Hindlimb muscle (tissue), 1 donor: ENCODE results near the gene DMXL2. TPM values are rescaled to one million over a fixed set of nuclear protein-coding genes. Genes with fewer than 3 reads are reported as not detected.
"Not testable (repeated sequence)": the region's sequence is repeated elsewhere in the genome, so short reads cannot be mapped to it uniquely, and the experiment has no call there.

ENCODE experiments used
- DNase-seq: peaks from one replicate; pipeline ENCODE4 v3.0.0-alpha.2; 2013
- polyA plus RNA-seq: library from polyadenylated mRNA; unstranded; fragments of 120-200 nt; gene quantifications from one replicate; pipeline ENCODE4 v1.2.1, GENCODE V29; 2013; ENCODE audit not compliant: insufficient read length

The DMXL2 gene, protein sequence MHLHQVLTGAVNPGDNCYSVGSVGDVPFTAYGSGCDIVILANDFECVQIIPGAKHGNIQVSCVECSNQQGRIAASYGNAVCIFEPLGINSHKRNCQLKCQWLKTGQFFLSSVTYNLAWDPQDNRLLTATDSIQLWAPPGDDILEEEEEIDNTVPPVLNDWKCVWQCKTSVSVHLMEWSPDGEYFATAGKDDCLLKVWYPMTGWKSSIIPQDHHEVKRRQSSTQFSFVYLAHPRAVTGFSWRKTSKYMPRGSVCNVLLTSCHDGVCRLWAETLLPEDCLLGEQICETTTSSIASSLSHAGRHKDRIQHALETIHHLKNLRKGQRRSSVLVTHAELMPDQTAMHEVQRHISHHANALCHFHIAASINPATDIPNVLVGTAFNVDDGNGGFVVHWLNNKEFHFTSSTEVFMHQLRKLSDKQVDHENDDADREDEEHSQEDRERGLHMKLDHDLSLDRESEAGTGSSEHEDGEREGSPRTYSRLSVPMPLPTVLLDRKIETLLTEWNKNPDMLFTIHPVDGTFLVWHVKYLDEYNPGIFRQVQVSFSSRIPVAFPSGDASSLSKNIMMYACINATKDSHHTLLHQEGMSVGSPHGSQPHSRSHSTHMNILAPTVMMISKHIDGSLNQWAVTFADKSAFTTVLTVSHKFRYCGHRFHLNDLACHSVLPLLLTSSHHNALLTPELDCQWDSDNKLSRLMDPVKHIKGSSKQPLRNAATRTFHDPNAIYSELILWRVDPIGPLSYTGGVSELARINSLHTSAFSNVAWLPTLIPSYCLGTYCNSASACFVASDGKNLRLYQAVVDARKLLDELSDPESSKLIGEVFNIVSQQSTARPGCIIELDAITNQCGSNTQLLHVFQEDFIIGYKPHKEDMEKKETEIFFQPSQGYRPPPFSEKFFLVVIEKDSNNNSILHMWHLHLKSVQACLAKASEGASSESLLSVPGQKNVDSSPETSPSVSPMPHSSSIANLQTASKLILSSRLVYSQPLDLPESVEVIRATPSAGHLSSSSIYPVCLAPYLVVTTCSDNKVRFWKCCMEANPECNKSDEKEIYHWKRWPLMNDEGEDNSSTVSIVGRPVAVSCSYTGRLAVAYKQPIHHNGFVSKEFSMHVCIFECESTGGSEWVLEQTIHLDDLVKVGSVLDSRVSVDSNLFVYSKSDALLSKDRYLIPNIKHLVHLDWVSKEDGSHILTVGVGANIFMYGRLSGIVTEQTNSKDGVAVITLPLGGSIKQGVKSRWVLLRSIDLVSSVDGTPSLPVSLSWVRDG (N-terminal part only)
- polyA plus RNA-seq, result 24.0 TPM

DNA sequence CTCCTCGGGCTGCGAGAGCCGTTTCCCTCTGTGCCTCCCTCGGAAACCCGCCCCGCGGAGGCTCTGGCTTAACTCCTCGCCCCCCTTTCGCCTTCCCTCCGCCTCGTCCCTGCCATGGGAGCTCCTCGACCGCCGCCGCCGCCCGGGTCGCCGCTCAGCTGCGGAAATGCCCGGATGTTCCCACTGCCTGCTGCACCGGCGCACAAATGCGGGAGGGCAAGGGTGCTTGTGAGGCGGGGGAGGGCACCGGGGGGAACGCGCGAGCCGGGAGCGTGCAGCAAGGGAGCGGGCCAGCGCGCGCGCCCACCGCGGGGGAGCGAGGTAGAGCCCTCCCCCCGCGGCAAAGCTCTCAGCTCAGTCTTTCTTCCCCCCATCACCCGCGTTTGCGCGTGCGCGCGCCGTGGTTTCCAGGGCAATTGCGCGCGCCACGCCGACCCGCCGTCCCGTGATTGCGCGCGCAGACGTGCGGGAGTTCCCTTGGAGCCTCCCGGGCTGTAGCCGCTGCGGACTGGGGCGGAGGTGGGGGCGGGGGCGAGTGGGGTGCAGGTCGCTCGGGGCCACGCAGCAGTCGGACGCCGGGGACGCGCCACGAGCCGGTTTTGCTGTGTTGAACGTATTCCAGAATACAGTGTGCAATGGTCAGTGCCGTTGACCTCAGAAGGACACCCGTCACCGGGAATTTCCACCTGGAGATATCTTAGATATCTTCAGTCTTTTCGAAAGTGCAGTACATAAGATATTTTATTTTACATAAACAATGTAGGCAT, at the start of gene DMXL2:
Gene DMXL2 (minus strand): TSS at position 168 of the 767 bp plus-strand sequence. CDS start 226 bp downstream, outside the sequence.
- peak; percentile 90 for DNase-seq

DNA sequence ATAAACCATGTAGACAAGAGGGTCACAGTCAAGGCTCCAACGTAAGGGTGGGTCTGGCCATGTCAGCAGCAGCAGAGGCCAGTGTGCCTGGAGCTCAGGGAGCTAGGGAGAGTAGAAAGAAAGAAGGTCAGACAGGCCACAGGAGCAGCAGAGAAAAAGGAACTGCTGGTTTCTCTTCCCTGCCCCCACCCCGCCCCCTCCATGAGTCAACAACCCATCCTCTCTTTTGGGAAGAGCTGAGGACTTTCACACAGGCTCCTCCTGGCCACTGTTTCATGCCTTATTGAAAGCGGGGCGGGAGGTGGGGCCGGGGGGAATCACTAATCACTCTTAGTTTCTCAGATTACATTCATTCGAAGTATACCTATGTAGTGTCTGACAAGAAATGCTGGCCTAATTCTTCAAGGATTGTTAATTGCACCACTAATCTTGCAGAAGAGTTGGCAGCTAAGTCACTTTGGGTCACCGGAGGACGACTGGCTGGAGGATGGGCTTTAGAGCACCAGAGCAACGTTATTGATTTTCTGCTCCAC, 49.6 kb upstream of the DMXL2 start:
- DNase-seq, result no peak

GRCh38 chr15:51669381-51669780, 46.8 kb upstream of the DMXL2 start:
- DNase-seq, result no peak

GRCh38 chr15:51668446-51668845, 45.9 kb upstream of the DMXL2 start:
- no peak for DNase-seq

DNA sequence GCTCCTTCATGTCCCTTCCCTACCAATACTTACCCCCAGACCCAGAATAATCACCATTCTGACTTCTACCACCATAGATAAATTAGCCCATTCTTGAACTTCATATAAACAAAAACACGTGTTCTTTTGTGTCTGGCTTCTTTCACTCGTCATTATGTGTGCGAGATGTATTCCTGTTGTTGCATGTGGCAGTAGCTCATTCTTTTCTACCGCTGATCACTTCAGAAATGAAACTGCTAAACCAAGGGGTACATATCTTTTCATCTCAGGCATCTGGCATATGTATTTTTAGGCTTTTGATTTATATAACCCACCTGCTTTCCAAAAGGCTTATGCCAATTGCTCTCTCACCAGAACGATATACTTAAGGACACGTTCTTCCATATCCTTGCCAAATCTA, 44.9 kb upstream of the DMXL2 start:
- DNase-seq, result no peak

DNA sequence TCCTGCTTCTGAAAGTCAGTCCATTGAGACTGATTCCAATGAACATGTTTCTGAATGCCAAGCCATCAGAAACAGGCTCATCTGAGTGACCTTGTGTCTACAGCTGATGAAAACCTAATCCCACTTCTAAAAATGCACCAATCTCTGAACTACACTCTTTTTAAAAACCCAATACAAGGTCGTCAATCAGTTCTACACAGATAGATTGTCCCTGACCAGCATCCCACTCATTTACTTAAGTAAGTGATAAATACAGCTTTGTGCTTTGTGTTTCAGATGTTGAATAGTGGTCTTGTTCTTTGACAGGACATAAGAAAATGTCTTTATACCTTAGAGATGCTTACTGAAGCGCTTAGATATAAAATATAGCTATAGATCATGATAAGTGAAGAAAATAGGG, 38.5 kb upstream of the DMXL2 start:
- DNase-seq, result no peak

DNA sequence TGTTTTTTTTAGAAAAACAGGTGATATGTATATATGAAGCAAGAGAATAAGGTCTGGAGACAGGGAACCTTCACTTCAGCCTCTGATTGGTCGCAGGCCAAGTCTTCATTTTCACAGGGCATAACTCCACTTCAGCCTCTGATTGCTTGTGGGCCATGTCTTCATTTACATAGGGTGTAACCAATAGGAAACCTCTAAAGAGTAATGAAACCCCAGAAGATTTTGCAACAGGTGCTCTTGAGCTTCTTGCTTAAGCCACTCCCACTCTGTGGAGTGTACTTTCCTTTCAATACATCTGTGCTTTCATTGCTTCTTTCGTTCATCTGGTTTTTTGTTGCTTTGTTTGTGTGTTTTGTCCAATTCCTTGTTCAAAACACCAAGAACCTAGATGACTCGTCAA, 36.1 kb upstream of the DMXL2 start:
- DNase-seq, result no peak

GRCh38 chr15:51655401-51656057, 33.0 kb upstream of the DMXL2 start:
- not testable (repeated sequence) for DNase-seq

GRCh38 chr15:51652084-51652668, 29.6 kb upstream of the DMXL2 start:
- DNase-seq, result no peak

DNA sequence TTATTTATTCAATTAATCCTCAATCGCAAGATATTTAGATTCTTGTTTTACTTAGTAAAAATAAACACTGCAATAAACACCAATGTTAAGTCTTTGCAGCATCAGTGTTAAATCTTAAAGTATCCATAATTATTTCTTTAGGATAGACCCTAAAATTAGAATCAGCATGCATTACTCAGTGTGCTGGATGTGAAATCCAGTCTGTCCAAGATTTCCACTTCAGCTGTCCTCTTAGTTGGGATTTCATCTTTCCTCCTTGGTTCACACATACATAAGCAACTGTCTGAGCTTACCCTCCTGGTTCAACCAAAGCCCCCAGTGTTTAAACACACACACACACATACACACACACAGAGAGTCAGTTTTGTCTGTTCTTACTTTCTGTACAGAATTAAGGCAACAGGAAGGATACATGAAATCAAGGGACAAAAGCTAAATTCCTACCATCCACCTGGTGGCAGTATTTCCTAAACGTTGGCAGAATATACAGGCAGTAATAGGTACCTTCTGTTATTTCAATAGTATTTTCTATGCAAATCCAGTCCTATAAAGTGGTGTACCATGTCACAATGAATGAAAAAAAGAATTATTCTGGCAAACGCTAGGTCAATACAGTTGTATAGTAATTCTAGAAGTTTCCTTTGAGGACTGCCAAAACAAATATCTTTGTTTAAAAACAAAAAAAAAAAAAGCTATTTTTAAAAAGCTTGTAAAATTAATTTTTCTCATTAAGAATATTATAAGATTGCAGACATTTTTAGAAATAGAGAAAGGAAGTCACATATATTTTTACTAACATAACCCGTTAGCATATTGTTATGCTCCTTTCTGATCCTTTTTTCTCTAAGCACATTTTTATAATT, 27.3 kb upstream of the DMXL2 start:
- DNase-seq, result peak; percentile 71

- not testable (repeated sequence) for DNase-seq
These were observed 26.1 kb upstream of the DMXL2 start for GRCh38 chr15:51648643-51649042.

DNA sequence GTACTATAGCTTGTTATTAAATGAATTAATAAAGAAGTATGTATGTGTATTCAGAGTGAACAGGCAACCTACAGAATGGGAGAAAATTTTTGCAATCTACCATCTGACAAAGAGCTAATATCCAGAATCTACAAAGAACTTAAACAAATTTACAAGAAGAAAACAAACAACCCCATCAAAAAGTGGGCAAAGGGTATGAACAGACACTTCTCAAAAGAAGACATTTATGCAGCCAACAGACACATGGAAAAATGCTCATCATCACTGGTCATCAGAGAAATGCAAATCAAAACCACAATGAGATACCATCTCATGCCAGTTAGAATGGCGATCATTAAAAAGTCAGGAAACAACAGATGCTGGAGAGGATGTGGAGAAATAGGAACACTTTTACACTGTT, 25.5 kb upstream of the DMXL2 start:
- not testable (repeated sequence) for DNase-seq

DNA sequence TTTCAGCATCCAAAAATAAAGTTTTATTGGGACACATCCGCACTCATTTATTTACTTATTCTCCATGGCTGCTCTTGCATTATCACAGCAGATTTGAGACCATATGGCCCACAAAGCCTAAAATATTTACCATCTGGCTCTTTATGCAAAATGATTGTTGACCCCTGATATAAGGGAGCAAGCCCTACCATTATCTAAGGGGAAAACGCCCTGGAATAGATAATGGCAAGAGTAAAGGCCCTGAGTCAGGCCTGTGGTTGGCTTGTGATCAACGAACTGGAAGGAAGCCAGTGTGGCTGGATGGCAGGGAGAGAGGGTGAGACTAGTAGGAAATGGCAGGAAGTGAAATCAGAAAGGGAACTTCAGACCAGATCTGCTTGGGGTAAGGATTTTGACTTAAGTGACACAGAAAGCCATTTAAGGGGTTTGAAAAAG, 24.6 kb upstream of the DMXL2 start:
- peak; percentile 25 for DNase-seq

- DNase-seq, result no peak
These were observed 20.1 kb upstream of the DMXL2 start for GRCh38 chr15:51642696-51643095.

DNA sequence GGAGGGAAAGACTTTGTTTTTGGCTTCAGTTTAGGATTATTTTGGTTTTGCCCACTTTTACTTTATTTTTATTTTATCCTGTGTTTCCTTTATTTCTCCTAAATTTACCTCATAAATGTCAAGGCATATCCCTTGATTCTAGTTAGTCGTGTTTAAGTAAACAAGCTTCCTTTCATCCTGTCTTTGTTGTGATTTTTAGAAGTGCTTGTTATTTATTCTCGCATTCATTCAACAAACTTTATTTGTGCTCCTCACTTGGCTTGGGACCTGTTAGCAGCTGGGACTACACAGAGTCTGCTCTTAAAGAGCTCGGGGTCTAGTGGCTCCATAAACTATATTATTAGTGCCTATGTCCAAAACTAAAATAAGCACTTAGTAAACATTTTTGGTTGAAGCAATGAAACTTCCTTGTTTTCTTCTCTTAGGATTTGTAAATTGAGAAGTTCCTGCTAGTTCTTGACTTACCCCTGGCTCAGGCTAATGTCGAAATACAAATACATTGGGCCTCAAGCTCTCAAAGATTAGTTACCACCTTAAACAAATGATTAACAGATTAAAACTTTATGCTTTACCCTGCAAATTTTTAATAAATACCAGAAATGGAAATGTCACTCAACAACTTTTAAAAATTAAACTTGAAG, 19.0 kb upstream of the DMXL2 start:
- no peak for DNase-seq

DNA sequence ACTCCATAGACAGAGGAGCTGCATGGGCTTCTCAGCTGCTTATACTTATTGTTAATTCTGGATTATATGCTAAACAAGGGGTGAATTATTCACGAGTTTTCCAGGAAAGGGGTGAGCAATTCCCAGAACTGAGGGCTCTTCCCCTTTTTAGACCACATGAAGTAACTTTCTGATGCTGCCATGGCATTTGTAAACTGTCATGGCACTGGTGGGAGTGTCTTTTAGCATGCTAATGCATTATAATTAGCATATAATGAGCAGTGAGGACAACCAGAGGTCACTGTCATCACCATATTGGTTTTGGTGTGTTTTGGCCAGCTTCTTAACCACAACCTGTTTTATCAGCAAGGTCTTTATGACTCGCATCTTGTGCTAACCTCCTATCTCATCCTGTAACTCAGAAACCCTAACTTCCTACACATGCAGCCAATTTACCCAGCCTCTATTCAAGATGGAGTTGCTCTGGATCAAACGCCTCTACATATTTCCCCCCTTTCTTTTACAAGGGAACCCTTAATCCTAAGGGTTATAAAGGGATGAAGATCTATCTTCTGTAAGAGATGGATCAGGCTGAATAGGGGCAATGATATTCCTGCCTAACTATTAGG, 12.1 kb upstream of the DMXL2 start:
- no peak for DNase-seq

DNA sequence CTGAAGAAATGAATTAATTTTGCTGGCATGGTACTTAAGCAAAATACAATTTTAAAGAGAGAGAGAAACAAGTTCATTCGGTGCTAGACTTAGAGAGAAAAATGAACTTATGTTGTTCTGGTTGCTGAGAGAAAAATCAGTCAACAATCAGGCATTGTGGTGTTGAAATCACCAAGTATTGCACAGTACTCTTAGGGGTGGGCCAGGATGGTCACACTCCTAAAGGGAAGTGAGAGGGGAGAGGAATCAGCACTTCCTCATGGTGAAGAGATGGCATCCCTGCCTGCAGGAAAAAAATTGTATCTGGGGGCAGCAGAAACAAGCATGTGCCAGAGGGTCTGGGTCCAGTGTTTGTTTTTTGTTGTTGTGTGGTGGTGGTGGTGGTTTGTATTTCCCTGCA, 7.0 kb upstream of the DMXL2 start:
- peak; percentile 22 for DNase-seq

GRCh38 chr15:51625236-51625635, 2.7 kb upstream of the DMXL2 start:
- no peak for DNase-seq

GRCh38 chr15:51624022-51624421, 1.5 kb upstream of the DMXL2 start:
- DNase-seq, result no peak
